ENCODE data around the gene NUDT16L1.

GRCh38 chr16:4651827-4652226 is 41.5 kb upstream of the NUDT16L1 start:
- TF ChIP-seq MEF2D (tag; conservative IDR thresholded peaks at IDR 0.05; ENCODE audit: low read depth) = no peak
- no peak for TF ChIP-seq TRIM25 (IDR thresholded peaks at IDR 0.05; ENCODE audit: borderline replicate concordance)
- TF ChIP-seq ESRRA (IDR thresholded peaks at IDR 0.05; ENCODE audit: borderline replicate concordance, low read depth) = no peak
- TF ChIP-seq SMAD1 (IDR thresholded peaks at IDR 0.05; ENCODE audit: low read depth, low read length, partially characterized antibody) = no peak
- TF ChIP-seq YY1 (IDR thresholded peaks at IDR 0.05; ENCODE audit: borderline replicate concordance in 1 of 3, control insufficient read depth in 1 of 3, extremely low read depth in 1 of 3, insufficient read depth in 3 of 3, insufficient read length in 1 of 3, insufficient replicate concordance in 2 of 3, low read depth in 1 of 3, low read length in 2 of 3) = no peak
- no peak for TF ChIP-seq ZNF174 (CRISPR knock-in tag; IDR thresholded peaks at IDR 0.05)
- no peak for TF ChIP-seq ZNF239 (CRISPR knock-in tag; IDR thresholded peaks at IDR 0.05)
- no peak for TF ChIP-seq RAD21 (CRISPR knock-in tag; conservative IDR thresholded peaks at IDR 0.05 in 1 of 2, IDR thresholded peaks at IDR 0.05 in 1 of 2)
- TF ChIP-seq CTCF (IDR thresholded peaks at IDR 0.05 in 2 of 3, conservative IDR thresholded peaks at IDR 0.05 in 1 of 3; ENCODE audit: insufficient read depth in 2 of 3, low read depth in 1 of 3, low read length in 3 of 3) = no peak
- no peak for TF ChIP-seq ADNP (tag; IDR thresholded peaks at IDR 0.05)
- TF ChIP-seq FIP1L1 (IDR thresholded peaks at IDR 0.05; ENCODE audit: low read depth, low read length, poor library complexity, severe bottlenecking) = no peak
